Fibroblast of lung (primary cell): ENCODE data around the gene XRCC2. TPM values are rescaled to one million over a fixed set of nuclear protein-coding genes. Genes with fewer than 3 reads are reported as not detected.
"Not testable (repeated sequence)": the region's sequence is repeated elsewhere in the genome, so short reads cannot be mapped to it uniquely, and the experiment has no call there.

Experiments used
- DNase-seq, 2 donors: peaks; one replicate each; pipeline versions ENCODE4 v3.0.0 to v3.0.0-alpha.2; 2010; ENCODE audit warnings: low read depth in 2 of 2
- H2AFZ ChIP-seq: 2 replicates; pipeline ENCODE4 v1.5.1; 2012; ENCODE audit warnings: low read length, control low read depth, inconsistent platforms
- H3K27ac ChIP-seq: 2 replicates; pipeline ENCODE4 v1.5.1; 2011; ENCODE audit warnings: low read length, control low read depth; ENCODE audit not compliant: insufficient read depth
- H3K27me3 ChIP-seq: 2 replicates; pipeline ENCODE4 v1.5.1; 2011; ENCODE audit warnings: mild to moderate bottlenecking, low read length; ENCODE audit not compliant: control insufficient read depth, insufficient read depth
- H3K36me3 ChIP-seq: 2 replicates; pipeline ENCODE4 v1.5.1; 2011; ENCODE audit warnings: low read length; ENCODE audit not compliant: control insufficient read depth, insufficient read depth
- H3K4me1 ChIP-seq: 2 replicates; pipeline ENCODE4 v1.5.1; 2011; ENCODE audit warnings: low read length; ENCODE audit not compliant: control insufficient read depth, insufficient read depth; ENCODE audit errors: extremely low read depth
- H3K4me2 ChIP-seq: 2 replicates; pipeline ENCODE4 v1.5.1; 2011; ENCODE audit warnings: low read length, control low read depth; ENCODE audit not compliant: insufficient read depth; ENCODE audit errors: extremely low read depth
- H3K4me3 ChIP-seq, 4 experiments: fragments of 200-600 bp in 1 of 4; sonication (generic) in 1 of 4; replicated peaks in 1 of 4; 2 replicates each; pipeline ENCODE4 v1.5.1; 2011 to 2016; ENCODE audit warnings: low read length in 4 of 4, low read depth in 3 of 4, mild to moderate bottlenecking in 3 of 4, control low read depth in 2 of 4, inconsistent platforms in 1 of 4, mixed read lengths in 1 of 4; ENCODE audit not compliant: insufficient read depth in 1 of 4; ENCODE audit errors: control extremely low read depth in 1 of 4
- H3K79me2 ChIP-seq: 2 replicates; pipeline ENCODE4 v1.5.1; 2012; ENCODE audit warnings: mild to moderate bottlenecking, low read length, inconsistent platforms; ENCODE audit not compliant: control insufficient read depth, insufficient read depth
- H3K9ac ChIP-seq: 2 replicates; pipeline ENCODE4 v1.5.1; 2011; ENCODE audit warnings: mild to moderate bottlenecking, low read length, control low read depth; ENCODE audit not compliant: insufficient read depth
- H3K9me3 ChIP-seq: 2 replicates; pipeline ENCODE4 v1.5.1; 2012; ENCODE audit warnings: low read depth, low read length; ENCODE audit not compliant: control insufficient read depth, insufficient read depth
- H4K20me1 ChIP-seq: 2 replicates; pipeline ENCODE4 v1.5.1; 2011; ENCODE audit warnings: low read length; ENCODE audit not compliant: control insufficient read depth, insufficient read depth; ENCODE audit errors: extremely low read depth
- CTCF ChIP-seq, 2 donors: IDR thresholded peaks in 1 of 2; conservative IDR thresholded peaks in 1 of 2; 1 replicate in 1 of 2; 2 replicates in 1 of 2; pipeline ENCODE4 v1.5.1; 2011 to 2012; ENCODE audit warnings: low read length in 2 of 2, control low read depth in 1 of 2, inconsistent platforms in 1 of 2, low read depth in 1 of 2, mild to moderate bottlenecking in 1 of 2
- EZH2 ChIP-seq: IDR thresholded peaks from 2 replicates; pipeline ENCODE4 v1.5.1; 2012; ENCODE audit warnings: low read length, control low read depth, mild to moderate bottlenecking; ENCODE audit errors: missing control alignments
- polyA plus RNA-seq, 2 donors: library from polyadenylated mRNA; depleted of rRNA in 1 of 2; stranded (reverse) in 1 of 2; unstranded in 1 of 2; fragments of >200 nt; gene quantifications; 2 replicates each; pipeline ENCODE4 v1.2.1, GENCODE V29; 2011 to 2012; ENCODE audit warnings: missing spikeins in 1 of 2
- total RNA-seq: library from RNA; depleted of rRNA; stranded (reverse); fragments of >200 nt; gene quantifications from 2 replicates; pipeline ENCODE4 v1.2.1, GENCODE V29; 2014

Gene XRCC2
- total and polyA plus RNA-seq, 2 donors (not counting 1 experiment from before 2014, with no cell fraction given) = 0.66 to 1.4 TPM

GRCh38 chr7:152704796-152705384, 28.9 kb upstream of the XRCC2 start:
- Histone ChIP-seq H3K27ac (no peak overlapping the region), H3K4me3 (no peak overlapping the region), H3K4me1 (no peaks in the 10 kb centered on the region), H3K27me3 (no peaks in the 10 kb centered on the region), H3K9me3 (no peaks in the 10 kb centered on the region), H3K79me2 (no peaks in the 10 kb centered on the region), H3K9ac (no peak overlapping the region), H3K36me3 (no peaks in the 10 kb centered on the region), H4K20me1 (no peaks in the 10 kb centered on the region), H3K4me2 (no peak overlapping the region), H2AFZ (no peak overlapping the region)
- TF ChIP-seq CTCF (conservative IDR thresholded peaks at IDR 0.05 in 1 of 2, IDR thresholded peaks at IDR 0.05 in 1 of 2; ENCODE audit: low read depth in 1 of 2, low read length in 2 of 2) (no peak), EZH2 (no peak)
- no peak for DNase-seq

GRCh38 chr7:152699079-152699478, 23.1 kb upstream of the XRCC2 start:
- no peak overlapping the region for H3K4me2 ChIP-seq
- H2AFZ ChIP-seq = no peak overlapping the region
- H3K36me3 ChIP-seq = no peaks in the 10 kb centered on the region
- no peaks in the 10 kb centered on the region for H3K79me2 ChIP-seq
- H3K9ac ChIP-seq = no peak overlapping the region
- no peak for TF ChIP-seq CTCF (conservative IDR thresholded peaks at IDR 0.05 in 1 of 2, IDR thresholded peaks at IDR 0.05 in 1 of 2; ENCODE audit: low read depth in 1 of 2, low read length in 2 of 2)
- TF ChIP-seq EZH2 = no peak
- H3K27ac ChIP-seq = no peak overlapping the region
- no peaks in the 10 kb centered on the region for H4K20me1 ChIP-seq
- no peak overlapping the region for H3K4me3 ChIP-seq
- no peaks in the 10 kb centered on the region for H3K27me3 ChIP-seq
- no peaks in the 10 kb centered on the region for H3K4me1 ChIP-seq
- DNase-seq = no peak
- H3K9me3 ChIP-seq = no peaks in the 10 kb centered on the region

GRCh38 chr7:152697268-152697974, 21.5 kb upstream of the XRCC2 start:
- not testable (repeated sequence) for H3K4me3 ChIP-seq, H3K27ac ChIP-seq, H3K4me2 ChIP-seq, DNase-seq, H3K27me3 ChIP-seq, H3K4me1 ChIP-seq, H3K9me3 ChIP-seq, H3K36me3 ChIP-seq, H3K79me2 ChIP-seq, H2AFZ ChIP-seq, H4K20me1 ChIP-seq, H3K9ac ChIP-seq

GRCh38 chr7:152692196-152692595, 16.3 kb upstream of the XRCC2 start:
- H3K27me3 ChIP-seq, H3K79me2 ChIP-seq, H4K20me1 ChIP-seq, H3K4me2 ChIP-seq, H3K27ac ChIP-seq, H3K9me3 ChIP-seq, H3K36me3 ChIP-seq, H2AFZ ChIP-seq, DNase-seq, H3K4me3 ChIP-seq, H3K4me1 ChIP-seq, H3K9ac ChIP-seq: not testable (repeated sequence)
